A673 (cell line): ENCODE data around the gene ENSA.

ENCODE experiments used
- CTCF ChIP-seq: fragments of 300-800, 200-600 bp; sonication (generic); conservative IDR thresholded peaks from 2 replicates; pipeline ENCODE4 v1.5.1; 2017; ENCODE audit warnings: low read depth, mild to moderate bottlenecking, antibody characterized with exemption, low read length, moderate library complexity, mixed read lengths
- EZH2 ChIP-seq: fragments of 200-600 bp; sonication (generic); IDR thresholded peaks from 2 replicates; pipeline ENCODE4 v1.6.1; 2017; ENCODE audit warnings: borderline replicate concordance, low read depth, mild to moderate bottlenecking, mixed read lengths, antibody characterized with exemption, low read length; ENCODE audit not compliant: poor library complexity, severe bottlenecking

GRCh38 chr1:150601540-150601939 lies 27.9 kb downstream of the ENSA start:
- TF ChIP-seq CTCF (no peak), EZH2 (no peak)
